Glomerular endothelial cell (primary cell): ENCODE measurements around the gene PRKCA. TPM values are rescaled to one million over a fixed set of nuclear protein-coding genes. Genes with fewer than 3 reads are reported as not detected.

Experiments used
- total RNA-seq: library from RNA; depleted of rRNA; stranded (reverse); fragments of >200 nt; gene quantifications from 2 replicates; pipeline ENCODE4 v1.2.3, GENCODE V29; 2015

The PRKCA gene
- total RNA-seq, 1 donor from 2014 or later: 18.4 TPM

Other genes starting within 250 kb of the PRKCA start
- gene CEP112, start 110.5 kb upstream of the PRKCA start, total RNA-seq: 9.8 and 15.8 TPM in 2 replicates
- not detected in 2 replicates for gene APOH, start 73.2 kb upstream of the PRKCA start, total RNA-seq